ENCODE data around the gene CCDC18. TPM values are rescaled to one million over a fixed set of nuclear protein-coding genes. Genes with fewer than 3 reads are reported as not detected.

Gene CCDC18
- total RNA-seq, 4 donors from 2014 or later, result 4.6 to 7.8 (median 5.6) TPM

- TF ChIP-seq POLR2A (IDR thresholded peaks at IDR 0.05), result no peak
- no peak for TF ChIP-seq CTCF (IDR thresholded peaks at IDR 0.05 in 4 of 5, conservative IDR thresholded peaks at IDR 0.05 in 1 of 5)
- in situ Hi-C loops (cut with MboI; ENCODE audit: low sequenced_read_pairs in 4 of 4), result loop anchor here in 3 of 4 donors (25.0 kb wide), 4 partner anchors 89 to 539 kb away; no protein-coding TSS in a partner anchor
- DNase-seq, result no peak
Measured at GRCh38 chr1:93323185-93323820, 142.8 kb downstream of the CCDC18 start.

GRCh38 chr1:93324486-93325464, 144.3 kb downstream of the CCDC18 start:
- in situ Hi-C loops (cut with MboI; ENCODE audit: low sequenced_read_pairs in 4 of 4), result loop anchor here in 3 of 4 donors (25.0 kb wide), 4 partner anchors 88 to 538 kb away; no protein-coding TSS in a partner anchor

More at GRCh38 chr1:93323185-93323820, 142.8 kb downstream of the CCDC18 start:
- Histone ChIP-seq H3K4me1 (no peaks in the 10 kb centered on the region), H3K4me3 (no peak overlapping the region), H3K27ac (no peak overlapping the region), H3K27me3 (no peaks in the 10 kb centered on the region), H3K9me3 (no peaks in the 10 kb centered on the region), H3K36me3 (no peaks in the 10 kb centered on the region)
- no peak for ATAC-seq
- intact Hi-C loops (cut with DNase I; ENCODE audit: low total_unique reads), result no loop called here

More at GRCh38 chr1:93324486-93325464, 144.3 kb downstream of the CCDC18 start:
- Histone ChIP-seq H3K27me3 (no peaks in the 10 kb centered on the region), H3K27ac (no peak overlapping the region), H3K4me3 (no peak overlapping the region), H3K36me3 (no peaks in the 10 kb centered on the region), H3K9me3 (no peaks in the 10 kb centered on the region), H3K4me1 (no peaks in the 10 kb centered on the region)
- no peak for TF ChIP-seq POLR2A (IDR thresholded peaks at IDR 0.05)
- no peak for TF ChIP-seq CTCF (IDR thresholded peaks at IDR 0.05 in 4 of 5, conservative IDR thresholded peaks at IDR 0.05 in 1 of 5)
- intact Hi-C loops (cut with DNase I; ENCODE audit: low total_unique reads), result no loop called here
- ATAC-seq (no peak), DNase-seq (no peak)

Other genes starting within 250 kb of the CCDC18 start
- 1 to 10 TPM; 3.3 to 9.2 (median 4.7) TPM for gene DIPK1A, start 219.3 kb upstream of the CCDC18 start, total RNA-seq
- gene MTF2, start 101.4 kb upstream of the CCDC18 start, total RNA-seq, result 10 to 100 TPM in 1 of 4 donors, 1 to 10 TPM in 3; 5.9 to 11.7 (median 9.5) TPM
- gene TMED5, start 311 bp upstream of the CCDC18 start, total RNA-seq, result 100 to 1,000 TPM in 3 of 4 donors, 10 to 100 TPM in 1; 99.5 to 150 (median 127) TPM
- gene DR1, start 165.2 kb downstream of the CCDC18 start, total RNA-seq, result 10 to 100 TPM; 26.8 to 59.1 (median 37.9) TPM